K562 (cell line): ENCODE results near the gene VEGFA. TPM values are rescaled to one million over a fixed set of nuclear protein-coding genes. Genes with fewer than 3 reads are reported as not detected.
A peak's percentile ranks its signal among the peaks of the same experiment; 100 is the strongest.

Experiments used
- BMI1 ChIP-seq: fragments of 150-350 bp; IDR thresholded peaks from 2 replicates; pipeline ENCODE4 v1.6.1; 2014; ENCODE audit warnings: low read length
- GABPA ChIP-seq: fragments of 200-800 bp; sonication (Bioruptor generic); conservative IDR thresholded peaks from 2 replicates; pipeline ENCODE4 v1.6.1; 2016; ENCODE audit warnings: low read depth, missing genetic modification characterization, missing compliant biosample characterization
- HNRNPL ChIP-seq: fragments of 200-400 bp; formaldehyde crosslinking; IDR thresholded peaks from 2 replicates; pipeline ENCODE4 v1.6.1; 2017; ENCODE audit warnings: low read depth, mild to moderate bottlenecking, low read length
- HSF4 ChIP-seq: fragments of 250-450 bp; sonication (Bioruptor Pico); IDR thresholded peaks from 2 replicates; pipeline ENCODE4 v2.1.2; 2022; ENCODE audit warnings: mild to moderate bottlenecking, moderate library complexity, borderline replicate concordance
- ILF3 ChIP-seq: fragments of 450-650 bp; IDR thresholded peaks from 2 replicates; pipeline ENCODE4 v1.6.1; 2018; ENCODE audit warnings: antibody characterized with exemption, mild to moderate bottlenecking, moderate library complexity, borderline replicate concordance
- MXI1 ChIP-seq: IDR thresholded peaks from 2 replicates; pipeline ENCODE4 v1.6.1; 2011; ENCODE audit warnings: low read depth, mild to moderate bottlenecking, improper control_type of control experiment, low read length
- POLR2A ChIP-seq: fragments of 450-650 bp; conservative IDR thresholded peaks from 2 replicates; pipeline ENCODE4 v1.6.1; 2016
- POLR2AphosphoS2 ChIP-seq: IDR thresholded peaks from 2 replicates; pipeline ENCODE4 v1.6.1; 2012; ENCODE audit warnings: low read length, improper control_type of control experiment
- SLC30A9 ChIP-seq: fragments of 250-450 bp; sonication (Bioruptor Pico); IDR thresholded peaks from 2 replicates; pipeline ENCODE4 v1.8.0; 2022; ENCODE audit warnings: mild to moderate bottlenecking, moderate library complexity
- TCF7L2 ChIP-seq: fragments of 150-350 bp; IDR thresholded peaks from 2 replicates; pipeline ENCODE4 v1.6.1; 2016; ENCODE audit warnings: low read depth, mild to moderate bottlenecking, low read length, moderate library complexity
- TOE1 ChIP-seq, 2 experiments: fragments of 450-650 bp in 1 of 2; sonication (generic) in 1 of 2; formaldehyde crosslinking in 1 of 2; IDR thresholded peaks; 2 replicates each; pipeline versions ENCODE4 v1.7.1 to v1.8.0; 2016 to 2022; ENCODE audit warnings: borderline replicate concordance in 2 of 2, mild to moderate bottlenecking in 2 of 2, antibody characterized with exemption in 1 of 2, inconsistent platforms in 1 of 2, low read depth in 1 of 2, missing genetic modification reagents in 1 of 2, moderate library complexity in 1 of 2
- XRCC3 ChIP-seq: fragments of 450-650 bp; IDR thresholded peaks from 2 replicates; pipeline ENCODE4 v1.6.1; 2017; ENCODE audit warnings: mild to moderate bottlenecking, moderate library complexity
- ZNF24 ChIP-seq: fragments of 450-650 bp; IDR thresholded peaks from 2 replicates; pipeline ENCODE4 v1.6.1; 2016
- ZNF644 ChIP-seq: fragments of 200-800 bp; sonication (Bioruptor generic); IDR thresholded peaks from 2 replicates; pipeline ENCODE4 v1.6.1; 2016; ENCODE audit warnings: low read depth, missing genetic modification characterization, missing compliant biosample characterization
- ZNF780A ChIP-seq: fragments of 250-450 bp; sonication (Bioruptor Pico); IDR thresholded peaks from 2 replicates; pipeline ENCODE4 v1.5.0; 2021; ENCODE audit warnings: mild to moderate bottlenecking
- ZNF785 ChIP-seq: fragments of 250-450 bp; sonication (Bioruptor Pico); IDR thresholded peaks from 2 replicates; pipeline ENCODE4 v1.4.0; 2020; ENCODE audit warnings: mild to moderate bottlenecking
- ZNF79 ChIP-seq: fragments of 250-450 bp; sonication (Bioruptor Pico); IDR thresholded peaks from 2 replicates; pipeline ENCODE4 v1.4.0; 2020; ENCODE audit warnings: low read depth, mild to moderate bottlenecking, moderate library complexity
- ZSCAN29 ChIP-seq: fragments of 450-650 bp; IDR thresholded peaks from 2 replicates; pipeline ENCODE4 v1.6.1; 2017
- polyA plus RNA-seq, 8 experiments: library from polyadenylated mRNA; depleted of rRNA in 4 of 8; stranded (reverse) in 5 of 8; unstranded in 3 of 8; fragments of >200 nt; fragmentation: Nextera tagmentation in 2 of 8; fragmentation: Illumina TruSeq in 1 of 8; extraction: Ambion mirVana in 2 of 8; extraction: Trizol in 1 of 8; gene quantifications; 2 replicates each; pipeline versions ENCODE4 v1.2.1 to v1.2.3, GENCODE V29; 2011 to 2014; ENCODE audit warnings: inconsistent platforms in 1 of 8, missing spikeins in 1 of 8
- total RNA-seq, 7 experiments: library from RNA; depleted of rRNA in 6 of 7; stranded (reverse); fragments of >200 nt in 6 of 7; fragmentation: Illumina TruSeq in 2 of 7; extraction: Trizol in 2 of 7; gene quantifications; 2 replicates each; pipeline versions ENCODE4 v1.2.1 to v1.2.3, GENCODE V29; 2011 to 2021; ENCODE audit warnings: low replicate concordance in 1 of 7
- TF ChIP-seq, protein P1 (sequence below): fragments of 250-450 bp; sonication (Bioruptor Pico); IDR thresholded peaks from 2 replicates; pipeline ENCODE4 v1.8.0; 2022; ENCODE audit warnings: inconsistent platforms, mild to moderate bottlenecking, moderate library complexity, borderline replicate concordance
- TF ChIP-seq, protein P2 (sequence below), 3 experiments: IDR thresholded peaks in 2 of 3; conservative IDR thresholded peaks in 1 of 3; 2 replicates each; pipeline ENCODE4 v1.5.1; 2011 to 2012; ENCODE audit warnings: low read length in 3 of 3, mild to moderate bottlenecking in 3 of 3, control low read depth in 2 of 3, improper control_type of control experiment in 1 of 3, inconsistent platforms in 1 of 3, low read depth in 1 of 3, mixed read lengths in 1 of 3, moderate library complexity in 1 of 3; ENCODE audit not compliant: insufficient read depth in 2 of 3
- TF ChIP-seq, protein P3 (sequence below), 2 experiments: fragments of 450-650 bp; conservative IDR thresholded peaks; 2 replicates each; pipeline ENCODE4 v1.6.1; 2017; ENCODE audit warnings: mild to moderate bottlenecking in 2 of 2, moderate library complexity in 2 of 2
- TF ChIP-seq, protein P4 (sequence below): fragments of 250-450 bp; sonication (Bioruptor Pico); IDR thresholded peaks from 2 replicates; pipeline ENCODE4 v1.9.0; 2021; ENCODE audit warnings: mild to moderate bottlenecking, inconsistent platforms

Gene VEGFA
- total and polyA plus RNA-seq, 9 of the 15 experiments (the other 6 are each of a cell fraction or from before 2014, with no cell fraction given): 14.0 to 271 (median 124) TPM

DNA sequence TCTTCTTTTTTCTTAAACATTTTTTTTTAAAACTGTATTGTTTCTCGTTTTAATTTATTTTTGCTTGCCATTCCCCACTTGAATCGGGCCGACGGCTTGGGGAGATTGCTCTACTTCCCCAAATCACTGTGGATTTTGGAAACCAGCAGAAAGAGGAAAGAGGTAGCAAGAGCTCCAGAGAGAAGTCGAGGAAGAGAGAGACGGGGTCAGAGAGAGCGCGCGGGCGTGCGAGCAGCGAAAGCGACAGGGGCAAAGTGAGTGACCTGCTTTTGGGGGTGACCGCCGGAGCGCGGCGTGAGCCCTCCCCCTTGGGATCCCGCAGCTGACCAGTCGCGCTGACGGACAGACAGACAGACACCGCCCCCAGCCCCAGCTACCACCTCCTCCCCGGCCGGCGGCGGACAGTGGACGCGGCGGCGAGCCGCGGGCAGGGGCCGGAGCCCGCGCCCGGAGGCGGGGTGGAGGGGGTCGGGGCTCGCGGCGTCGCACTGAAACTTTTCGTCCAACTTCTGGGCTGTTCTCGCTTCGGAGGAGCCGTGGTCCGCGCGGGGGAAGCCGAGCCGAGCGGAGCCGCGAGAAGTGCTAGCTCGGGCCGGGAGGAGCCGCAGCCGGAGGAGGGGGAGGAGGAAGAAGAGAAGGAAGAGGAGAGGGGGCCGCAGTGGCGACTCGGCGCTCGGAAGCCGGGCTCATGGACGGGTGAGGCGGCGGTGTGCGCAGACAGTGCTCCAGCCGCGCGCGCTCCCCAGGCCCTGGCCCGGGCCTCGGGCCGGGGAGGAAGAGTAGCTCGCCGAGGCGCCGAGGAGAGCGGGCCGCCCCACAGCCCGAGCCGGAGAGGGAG, 580 bp downstream of the VEGFA start (continued):
- TF ChIP-seq SLC30A9 (CRISPR knock-in tag) (no peak), BMI1 (no peak), XRCC3 (no peak), ZSCAN29 (no peak), ZNF24 (no peak), HSF4 (no peak), ZNF79 (CRISPR knock-in tag) (no peak), HNRNPL (no peak), MXI1 (no peak), ZNF644 (no peak), ILF3 (no peak), ZNF780A (CRISPR knock-in tag) (peak; percentile 40; the same call in 1 of the 2 replicates), TOE1 (IDR thresholded peaks at IDR 0.05; ENCODE audit: borderline replicate concordance) (no peak), TOE1 (CRISPR knock-in tag; IDR thresholded peaks at IDR 0.05; ENCODE audit: borderline replicate concordance, low read depth) (0 out of 2 replicates have a peak, but pooled peaks have one; percentile 33), POLR2AphosphoS2 (peak; percentile 6; the same call in 1 of the 2 replicates), ZNF785 (CRISPR knock-in tag) (no peak), GABPA (tag) (peak; percentile 38; the same call in 1 of the 2 replicates), POLR2A (peak; percentile 68), TCF7L2 (no peak)
- TF ChIP-seq, protein P1, sequence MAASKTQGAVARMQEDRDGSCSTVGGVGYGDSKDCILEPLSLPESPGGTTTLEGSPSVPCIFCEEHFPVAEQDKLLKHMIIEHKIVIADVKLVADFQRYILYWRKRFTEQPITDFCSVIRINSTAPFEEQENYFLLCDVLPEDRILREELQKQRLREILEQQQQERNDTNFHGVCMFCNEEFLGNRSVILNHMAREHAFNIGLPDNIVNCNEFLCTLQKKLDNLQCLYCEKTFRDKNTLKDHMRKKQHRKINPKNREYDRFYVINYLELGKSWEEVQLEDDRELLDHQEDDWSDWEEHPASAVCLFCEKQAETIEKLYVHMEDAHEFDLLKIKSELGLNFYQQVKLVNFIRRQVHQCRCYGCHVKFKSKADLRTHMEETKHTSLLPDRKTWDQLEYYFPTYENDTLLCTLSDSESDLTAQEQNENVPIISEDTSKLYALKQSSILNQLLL: no peak
- TF ChIP-seq, protein P2, sequence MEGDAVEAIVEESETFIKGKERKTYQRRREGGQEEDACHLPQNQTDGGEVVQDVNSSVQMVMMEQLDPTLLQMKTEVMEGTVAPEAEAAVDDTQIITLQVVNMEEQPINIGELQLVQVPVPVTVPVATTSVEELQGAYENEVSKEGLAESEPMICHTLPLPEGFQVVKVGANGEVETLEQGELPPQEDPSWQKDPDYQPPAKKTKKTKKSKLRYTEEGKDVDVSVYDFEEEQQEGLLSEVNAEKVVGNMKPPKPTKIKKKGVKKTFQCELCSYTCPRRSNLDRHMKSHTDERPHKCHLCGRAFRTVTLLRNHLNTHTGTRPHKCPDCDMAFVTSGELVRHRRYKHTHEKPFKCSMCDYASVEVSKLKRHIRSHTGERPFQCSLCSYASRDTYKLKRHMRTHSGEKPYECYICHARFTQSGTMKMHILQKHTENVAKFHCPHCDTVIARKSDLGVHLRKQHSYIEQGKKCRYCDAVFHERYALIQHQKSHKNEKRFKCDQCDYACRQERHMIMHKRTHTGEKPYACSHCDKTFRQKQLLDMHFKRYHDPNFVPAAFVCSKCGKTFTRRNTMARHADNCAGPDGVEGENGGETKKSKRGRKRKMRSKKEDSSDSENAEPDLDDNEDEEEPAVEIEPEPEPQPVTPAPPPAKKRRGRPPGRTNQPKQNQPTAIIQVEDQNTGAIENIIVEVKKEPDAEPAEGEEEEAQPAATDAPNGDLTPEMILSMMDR (IDR thresholded peaks at IDR 0.05 in 2 of 3, conservative IDR thresholded peaks at IDR 0.05 in 1 of 3; ENCODE audit: insufficient read depth in 2 of 3, low read depth in 1 of 3, low read length in 3 of 3): no peak
- TF ChIP-seq, protein P3, sequence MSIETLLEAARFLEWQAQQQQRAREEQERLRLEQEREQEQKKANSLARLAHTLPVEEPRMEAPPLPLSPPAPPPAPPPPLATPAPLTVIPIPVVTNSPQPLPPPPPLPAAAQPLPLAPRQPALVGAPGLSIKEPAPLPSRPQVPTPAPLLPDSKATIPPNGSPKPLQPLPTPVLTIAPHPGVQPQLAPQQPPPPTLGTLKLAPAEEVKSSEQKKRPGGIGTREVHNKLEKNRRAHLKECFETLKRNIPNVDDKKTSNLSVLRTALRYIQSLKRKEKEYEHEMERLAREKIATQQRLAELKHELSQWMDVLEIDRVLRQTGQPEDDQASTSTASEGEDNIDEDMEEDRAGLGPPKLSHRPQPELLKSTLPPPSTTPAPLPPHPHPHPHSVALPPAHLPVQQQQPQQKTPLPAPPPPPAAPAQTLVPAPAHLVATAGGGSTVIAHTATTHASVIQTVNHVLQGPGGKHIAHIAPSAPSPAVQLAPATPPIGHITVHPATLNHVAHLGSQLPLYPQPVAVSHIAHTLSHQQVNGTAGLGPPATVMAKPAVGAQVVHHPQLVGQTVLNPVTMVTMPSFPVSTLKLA (conservative IDR thresholded peaks at IDR 0.05): no peak
- TF ChIP-seq, protein P4, sequence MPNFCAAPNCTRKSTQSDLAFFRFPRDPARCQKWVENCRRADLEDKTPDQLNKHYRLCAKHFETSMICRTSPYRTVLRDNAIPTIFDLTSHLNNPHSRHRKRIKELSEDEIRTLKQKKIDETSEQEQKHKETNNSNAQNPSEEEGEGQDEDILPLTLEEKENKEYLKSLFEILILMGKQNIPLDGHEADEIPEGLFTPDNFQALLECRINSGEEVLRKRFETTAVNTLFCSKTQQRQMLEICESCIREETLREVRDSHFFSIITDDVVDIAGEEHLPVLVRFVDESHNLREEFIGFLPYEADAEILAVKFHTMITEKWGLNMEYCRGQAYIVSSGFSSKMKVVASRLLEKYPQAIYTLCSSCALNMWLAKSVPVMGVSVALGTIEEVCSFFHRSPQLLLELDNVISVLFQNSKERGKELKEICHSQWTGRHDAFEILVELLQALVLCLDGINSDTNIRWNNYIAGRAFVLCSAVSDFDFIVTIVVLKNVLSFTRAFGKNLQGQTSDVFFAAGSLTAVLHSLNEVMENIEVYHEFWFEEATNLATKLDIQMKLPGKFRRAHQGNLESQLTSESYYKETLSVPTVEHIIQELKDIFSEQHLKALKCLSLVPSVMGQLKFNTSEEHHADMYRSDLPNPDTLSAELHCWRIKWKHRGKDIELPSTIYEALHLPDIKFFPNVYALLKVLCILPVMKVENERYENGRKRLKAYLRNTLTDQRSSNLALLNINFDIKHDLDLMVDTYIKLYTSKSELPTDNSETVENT (CRISPR knock-in tag): no peak
